ENCODE results near the gene ARID3B.

The ARID3B gene

DNA sequence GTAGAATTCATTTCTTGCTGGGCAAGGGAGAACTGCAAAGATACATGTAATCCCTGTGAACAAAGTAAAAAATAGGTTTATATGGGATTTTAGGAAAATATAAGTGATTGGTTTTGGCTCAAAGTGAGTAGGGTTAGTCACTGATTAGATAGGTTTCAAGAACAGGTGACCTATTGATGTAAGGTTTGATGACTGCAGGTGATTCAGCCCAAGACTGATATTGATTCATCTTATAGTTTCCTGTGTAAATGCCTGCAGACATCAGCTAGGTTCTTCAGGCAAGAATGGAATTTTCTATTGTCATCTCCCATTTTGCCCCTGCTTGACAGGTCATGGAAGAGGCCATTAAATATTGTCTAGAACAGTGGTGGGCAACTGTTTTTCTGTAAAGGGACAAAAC, 23.9 kb upstream of the ARID3B start:
- TF ChIP-seq, protein P1, sequence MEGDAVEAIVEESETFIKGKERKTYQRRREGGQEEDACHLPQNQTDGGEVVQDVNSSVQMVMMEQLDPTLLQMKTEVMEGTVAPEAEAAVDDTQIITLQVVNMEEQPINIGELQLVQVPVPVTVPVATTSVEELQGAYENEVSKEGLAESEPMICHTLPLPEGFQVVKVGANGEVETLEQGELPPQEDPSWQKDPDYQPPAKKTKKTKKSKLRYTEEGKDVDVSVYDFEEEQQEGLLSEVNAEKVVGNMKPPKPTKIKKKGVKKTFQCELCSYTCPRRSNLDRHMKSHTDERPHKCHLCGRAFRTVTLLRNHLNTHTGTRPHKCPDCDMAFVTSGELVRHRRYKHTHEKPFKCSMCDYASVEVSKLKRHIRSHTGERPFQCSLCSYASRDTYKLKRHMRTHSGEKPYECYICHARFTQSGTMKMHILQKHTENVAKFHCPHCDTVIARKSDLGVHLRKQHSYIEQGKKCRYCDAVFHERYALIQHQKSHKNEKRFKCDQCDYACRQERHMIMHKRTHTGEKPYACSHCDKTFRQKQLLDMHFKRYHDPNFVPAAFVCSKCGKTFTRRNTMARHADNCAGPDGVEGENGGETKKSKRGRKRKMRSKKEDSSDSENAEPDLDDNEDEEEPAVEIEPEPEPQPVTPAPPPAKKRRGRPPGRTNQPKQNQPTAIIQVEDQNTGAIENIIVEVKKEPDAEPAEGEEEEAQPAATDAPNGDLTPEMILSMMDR (IDR thresholded peaks at IDR 0.05; ENCODE audit: low read depth, low read length), result no peak
- H3K4me3 ChIP-seq (ENCODE audit: low read depth, low read length), result no peak overlapping the region
- no peaks in the 10 kb centered on the region for H3K9me3 ChIP-seq (ENCODE audit: severe bottlenecking)
- DNase-seq, result no peak
- no peaks in the 10 kb centered on the region for H3K36me3 ChIP-seq
- no peak overlapping the region for H3K27ac ChIP-seq
- H3K27me3 ChIP-seq (ENCODE audit: insufficient read depth, low read depth, severe bottlenecking), result no peaks in the 10 kb centered on the region

GRCh38 chr15:74519311-74519710, 21.7 kb upstream of the ARID3B start:
- no peaks in the 10 kb centered on the region for H3K9me3 ChIP-seq (ENCODE audit: severe bottlenecking)
- DNase-seq, result no peak
- H3K27ac ChIP-seq, result no peak overlapping the region
- H3K27me3 ChIP-seq (ENCODE audit: insufficient read depth, low read depth, severe bottlenecking), result no peaks in the 10 kb centered on the region
- no peaks in the 10 kb centered on the region for H3K36me3 ChIP-seq
- H3K4me3 ChIP-seq (ENCODE audit: low read depth, low read length), result no peak overlapping the region
- TF ChIP-seq, protein P1 (IDR thresholded peaks at IDR 0.05; ENCODE audit: low read depth, low read length), result no peak

DNA sequence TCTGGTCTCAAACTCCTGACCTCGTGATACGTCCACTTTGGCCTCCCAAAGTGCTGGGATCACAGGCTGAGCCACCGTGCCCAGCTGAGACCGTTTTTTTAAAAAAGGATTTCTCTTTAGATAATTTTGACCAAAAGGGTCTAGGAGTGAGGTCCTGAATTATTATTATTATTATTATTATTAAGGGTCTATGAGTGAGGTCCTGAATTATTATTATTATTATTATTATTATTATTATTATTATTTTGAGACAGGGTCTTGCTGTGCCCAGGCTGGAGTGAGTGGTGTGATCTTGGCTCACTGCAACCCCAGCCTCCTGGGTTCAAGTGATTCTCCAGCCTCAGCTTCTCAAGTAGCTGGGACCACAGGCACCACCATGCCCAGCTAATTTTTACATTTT, 20.6 kb upstream of the ARID3B start:
- H3K9me3 ChIP-seq (ENCODE audit: severe bottlenecking), result no peaks in the 10 kb centered on the region
- no peaks in the 10 kb centered on the region for H3K27me3 ChIP-seq (ENCODE audit: insufficient read depth, low read depth, severe bottlenecking)
- H3K4me3 ChIP-seq (ENCODE audit: low read depth, low read length), result no peak overlapping the region
- H3K27ac ChIP-seq, result no peak overlapping the region
- TF ChIP-seq, protein P1 (IDR thresholded peaks at IDR 0.05; ENCODE audit: low read depth, low read length), result no peak
- no peak for DNase-seq
- no peaks in the 10 kb centered on the region for H3K36me3 ChIP-seq

DNA sequence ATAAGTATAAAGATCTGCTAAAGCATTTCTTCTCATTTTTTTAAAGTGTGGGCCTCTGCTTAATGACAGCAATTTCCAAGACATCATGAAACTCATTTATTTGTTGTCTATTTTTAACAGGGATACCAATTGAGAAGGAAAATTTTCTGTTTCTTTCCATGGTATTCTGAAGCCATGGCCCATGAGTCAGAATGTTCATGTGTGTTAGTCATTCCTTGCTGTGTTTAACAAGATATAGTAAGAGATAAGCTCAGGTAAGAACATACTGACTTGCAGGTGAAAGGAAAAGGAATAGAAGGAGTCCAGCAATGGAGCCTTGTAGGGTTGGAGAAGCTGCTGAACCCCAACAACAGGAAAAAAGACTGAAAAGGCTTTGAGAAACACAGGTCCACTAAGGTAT, 17.0 kb upstream of the ARID3B start:
- H3K4me3 ChIP-seq (ENCODE audit: low read depth, low read length), result no peak overlapping the region
- DNase-seq, result no peak
- H3K27me3 ChIP-seq (ENCODE audit: insufficient read depth, low read depth, severe bottlenecking), result no peaks in the 10 kb centered on the region
- H3K36me3 ChIP-seq, result no peaks in the 10 kb centered on the region
- TF ChIP-seq, protein P1 (IDR thresholded peaks at IDR 0.05; ENCODE audit: low read depth, low read length), result no peak
- H3K9me3 ChIP-seq (ENCODE audit: severe bottlenecking), result no peaks in the 10 kb centered on the region
- H3K27ac ChIP-seq, result no peak overlapping the region

DNA sequence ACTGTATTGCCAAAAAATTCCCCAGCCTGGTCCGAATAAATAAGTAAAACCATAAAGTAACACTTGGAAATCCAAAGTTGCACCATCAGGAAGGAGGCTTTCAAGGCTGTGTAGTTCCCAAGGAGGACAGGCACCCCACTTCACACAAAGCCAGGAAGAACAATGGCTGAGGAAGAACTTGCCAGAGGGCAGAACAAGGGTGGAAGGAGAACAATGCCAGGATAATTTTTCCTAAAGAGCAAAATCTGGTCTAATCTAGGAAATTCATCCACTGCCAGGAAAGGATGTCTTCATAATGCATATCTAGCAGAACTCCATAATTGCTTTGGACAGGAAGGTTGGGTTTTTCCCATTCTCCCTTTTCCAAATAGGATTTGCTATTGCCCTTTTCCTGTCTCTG, 15.7 kb upstream of the ARID3B start:
- TF ChIP-seq, protein P1 (IDR thresholded peaks at IDR 0.05; ENCODE audit: low read depth, low read length), result no peak
- Histone ChIP-seq H3K27ac (no peak overlapping the region), H3K36me3 (no peaks in the 10 kb centered on the region), H3K9me3 (ENCODE audit: severe bottlenecking) (no peaks in the 10 kb centered on the region), H3K4me3 (ENCODE audit: low read depth, low read length) (no peak overlapping the region), H3K27me3 (ENCODE audit: insufficient read depth, low read depth, severe bottlenecking) (no peaks in the 10 kb centered on the region)
- DNase-seq, result no peak

DNA sequence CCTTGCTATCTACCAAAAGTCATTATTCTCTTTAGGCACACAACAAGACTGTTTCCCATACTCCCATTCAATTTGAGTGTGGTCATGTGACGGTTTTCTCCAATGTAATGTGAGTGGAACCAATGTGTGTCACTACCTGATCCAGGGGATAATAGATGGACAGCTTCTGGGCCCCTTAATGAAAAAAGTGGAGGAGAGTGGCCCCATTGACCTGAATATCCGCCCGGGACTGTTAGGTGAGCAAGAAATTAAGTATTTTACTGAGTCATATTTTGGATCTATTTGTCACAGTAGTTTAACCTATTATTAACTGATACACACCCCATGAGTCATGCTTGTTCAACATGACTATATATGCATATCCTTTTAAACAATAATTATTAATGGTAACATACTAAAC, 15.1 kb upstream of the ARID3B start:
- no peak for DNase-seq
- H3K27me3 ChIP-seq (ENCODE audit: insufficient read depth, low read depth, severe bottlenecking), result no peaks in the 10 kb centered on the region
- TF ChIP-seq, protein P1 (IDR thresholded peaks at IDR 0.05; ENCODE audit: low read depth, low read length), result no peak
- no peak overlapping the region for H3K4me3 ChIP-seq (ENCODE audit: low read depth, low read length)
- no peaks in the 10 kb centered on the region for H3K9me3 ChIP-seq (ENCODE audit: severe bottlenecking)
- no peak overlapping the region for H3K27ac ChIP-seq
- H3K36me3 ChIP-seq, result no peaks in the 10 kb centered on the region

All from WERI-Rb-1 (cell line).